HG03354 (cell line): ENCODE data around the gene HDAC10.

Experiments used
- ATAC-seq: cut with Tn5 transposase; IDR thresholded peaks from one replicate; pipeline ENCODE4 v1.9.1; 2021; ENCODE audit warnings: mild to moderate bottlenecking; ENCODE audit not compliant: unreplicated experiment, poor library complexity, severe bottlenecking

HDAC10 gene

GRCh38 chr22:50221410-50222300, 29.4 kb downstream of the HDAC10 start:
- no peak for ATAC-seq

GRCh38 chr22:50220603-50221409, 30.3 kb downstream of the HDAC10 start:
- no peak for ATAC-seq

- ATAC-seq = no peak
These were observed 31.1 kb downstream of the HDAC10 start for GRCh38 chr22:50219800-50220602.

- no peak for ATAC-seq
These were observed 31.9 kb downstream of the HDAC10 start for GRCh38 chr22:50218996-50219727.

- no peak for ATAC-seq
These were observed 32.7 kb downstream of the HDAC10 start for GRCh38 chr22:50218153-50218995.

GRCh38 chr22:50217543-50218152, 33.4 kb downstream of the HDAC10 start:
- ATAC-seq = no peak

GRCh38 chr22:50216684-50217520, 34.2 kb downstream of the HDAC10 start:
- no peak for ATAC-seq

GRCh38 chr22:50216055-50216683, 34.9 kb downstream of the HDAC10 start:
- ATAC-seq = no peak

- ATAC-seq = no peak
These were observed 35.6 kb downstream of the HDAC10 start for GRCh38 chr22:50215297-50216054.

GRCh38 chr22:50213263-50213662, 37.8 kb downstream of the HDAC10 start:
- no peak for ATAC-seq

- ATAC-seq = no peak
These were observed 39.9 kb downstream of the HDAC10 start for GRCh38 chr22:50211147-50211546.

- no peak for ATAC-seq
These were observed 40.5 kb downstream of the HDAC10 start for GRCh38 chr22:50210378-50211139.

GRCh38 chr22:50209893-50210292, 41.2 kb downstream of the HDAC10 start:
- ATAC-seq = no peak

GRCh38 chr22:50208939-50209892, 41.8 kb downstream of the HDAC10 start:
- no peak for ATAC-seq
